Brain microvascular endothelial cell (primary cell): ENCODE results near the gene TMCC2.

Experiments used
- DNase-seq: peaks from one replicate; pipeline ENCODE4 v3.0.0-alpha.2; 2020
- H3K27ac ChIP-seq: fragments of 250-450 bp; sonication (Bioruptor Pico); 2 replicates; pipeline ENCODE4 v1.5.1; 2020; ENCODE audit warnings: mild to moderate bottlenecking, moderate library complexity
- H3K27me3 ChIP-seq: fragments of 250-450 bp; sonication (Bioruptor Pico); replicated peaks from 2 replicates; pipeline ENCODE4 v1.5.1; 2020; ENCODE audit warnings: mild to moderate bottlenecking
- H3K36me3 ChIP-seq: fragments of 250-450 bp; sonication (Bioruptor Pico); replicated peaks from 2 replicates; pipeline ENCODE4 v1.5.1; 2020; ENCODE audit warnings: mild to moderate bottlenecking
- H3K4me3 ChIP-seq: 2 replicates; pipeline ENCODE4 v1.5.1; 2011; ENCODE audit warnings: low read depth, mild to moderate bottlenecking, control low read depth, low read length, moderate library complexity
- in situ Hi-C: cut with HindIII; loops from 2 replicates; pipeline ENCODE4 v1.10.0; 2017; ENCODE audit warnings: low sequenced_read_pairs, low pct_ligation_motif_present
- TF ChIP-seq, protein P1 (sequence below): IDR thresholded peaks from 2 replicates; pipeline ENCODE4 v1.5.1; 2011; ENCODE audit warnings: low read depth, mild to moderate bottlenecking, moderate library complexity, low read length, control low read depth, inconsistent platforms; ENCODE audit errors: missing control alignments

Gene TMCC2

DNA sequence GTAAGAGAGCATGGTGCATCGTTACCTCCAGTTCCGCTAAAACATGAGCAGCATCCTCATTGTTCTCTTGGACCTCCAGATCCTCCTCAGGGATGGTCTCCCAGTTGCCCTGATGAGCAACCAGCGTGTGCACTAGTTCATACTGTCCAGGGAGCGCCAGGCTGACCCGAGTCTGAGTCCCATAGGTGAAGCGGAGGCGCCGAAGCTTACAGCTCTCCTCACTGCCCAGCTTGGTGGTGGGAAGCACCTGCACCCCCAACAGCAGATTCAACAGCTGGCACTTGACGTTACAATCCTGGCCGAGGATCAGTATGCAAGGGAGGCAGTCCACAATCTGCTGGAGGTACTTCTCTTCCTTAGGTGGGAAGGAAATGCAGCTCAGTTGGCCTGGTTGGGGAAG lies 40.3 kb upstream of the TMCC2 start:
- Histone ChIP-seq H3K36me3 (no peaks in the 10 kb centered on the region), H3K27me3 (no peaks in the 10 kb centered on the region), H3K27ac (no peak overlapping the region), H3K4me3 (no peak overlapping the region)
- TF ChIP-seq, protein P1, sequence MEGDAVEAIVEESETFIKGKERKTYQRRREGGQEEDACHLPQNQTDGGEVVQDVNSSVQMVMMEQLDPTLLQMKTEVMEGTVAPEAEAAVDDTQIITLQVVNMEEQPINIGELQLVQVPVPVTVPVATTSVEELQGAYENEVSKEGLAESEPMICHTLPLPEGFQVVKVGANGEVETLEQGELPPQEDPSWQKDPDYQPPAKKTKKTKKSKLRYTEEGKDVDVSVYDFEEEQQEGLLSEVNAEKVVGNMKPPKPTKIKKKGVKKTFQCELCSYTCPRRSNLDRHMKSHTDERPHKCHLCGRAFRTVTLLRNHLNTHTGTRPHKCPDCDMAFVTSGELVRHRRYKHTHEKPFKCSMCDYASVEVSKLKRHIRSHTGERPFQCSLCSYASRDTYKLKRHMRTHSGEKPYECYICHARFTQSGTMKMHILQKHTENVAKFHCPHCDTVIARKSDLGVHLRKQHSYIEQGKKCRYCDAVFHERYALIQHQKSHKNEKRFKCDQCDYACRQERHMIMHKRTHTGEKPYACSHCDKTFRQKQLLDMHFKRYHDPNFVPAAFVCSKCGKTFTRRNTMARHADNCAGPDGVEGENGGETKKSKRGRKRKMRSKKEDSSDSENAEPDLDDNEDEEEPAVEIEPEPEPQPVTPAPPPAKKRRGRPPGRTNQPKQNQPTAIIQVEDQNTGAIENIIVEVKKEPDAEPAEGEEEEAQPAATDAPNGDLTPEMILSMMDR: no peak
- in situ Hi-C loops: no loop called here
- DNase-seq: no peak

DNA sequence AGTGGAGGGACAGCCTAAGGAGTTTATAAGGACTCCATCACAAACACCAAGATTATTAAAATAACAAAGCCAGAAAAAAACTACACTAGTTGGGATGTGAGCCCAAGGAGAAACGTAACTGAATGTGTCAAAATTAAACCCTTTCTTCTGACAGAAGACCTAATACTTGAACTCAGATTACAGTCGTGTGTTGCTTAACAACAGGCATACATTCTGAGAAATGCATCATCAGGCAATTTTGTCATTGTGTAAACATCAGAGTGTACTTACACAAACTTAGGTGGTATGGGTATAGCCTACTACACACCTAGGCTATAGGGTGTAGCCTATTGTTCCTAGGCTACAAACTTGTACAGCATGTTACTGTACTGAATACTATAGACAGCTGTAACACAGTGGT lies 39.6 kb upstream of the TMCC2 start:
- in situ Hi-C loops: no loop called here
- TF ChIP-seq, protein P1: no peak
- DNase-seq: no peak

DNA sequence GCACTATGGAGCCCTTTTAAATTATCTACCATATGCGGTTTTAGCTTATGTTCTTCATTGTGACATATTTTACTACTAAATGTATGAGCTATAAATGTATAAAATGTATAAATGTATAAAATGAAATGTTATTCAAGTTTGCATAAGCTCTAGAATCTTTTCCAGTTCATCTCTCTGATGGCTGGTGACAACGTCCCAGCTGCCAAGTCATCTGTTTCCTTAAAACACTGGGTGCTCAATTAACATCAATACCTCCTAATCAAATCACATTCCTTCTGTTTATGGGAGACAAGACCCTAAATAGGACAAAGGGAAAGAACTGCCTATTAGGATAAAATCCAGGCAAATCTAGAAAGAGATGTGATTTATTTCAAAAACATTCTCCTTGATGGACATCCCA lies 39.1 kb upstream of the TMCC2 start:
- H3K4me3 ChIP-seq: no peak overlapping the region
- no peak for DNase-seq
- TF ChIP-seq, protein P1: no peak
- no peaks in the 10 kb centered on the region for H3K27me3 ChIP-seq
- H3K36me3 ChIP-seq: no peaks in the 10 kb centered on the region
- in situ Hi-C loops: no loop called here
- no peak overlapping the region for H3K27ac ChIP-seq

More for the DNA sequence above, 39.6 kb upstream of the TMCC2 start:
- H3K27ac ChIP-seq: no peak overlapping the region
- no peaks in the 10 kb centered on the region for H3K27me3 ChIP-seq
- no peaks in the 10 kb centered on the region for H3K36me3 ChIP-seq
- H3K4me3 ChIP-seq: no peak overlapping the region

DNA sequence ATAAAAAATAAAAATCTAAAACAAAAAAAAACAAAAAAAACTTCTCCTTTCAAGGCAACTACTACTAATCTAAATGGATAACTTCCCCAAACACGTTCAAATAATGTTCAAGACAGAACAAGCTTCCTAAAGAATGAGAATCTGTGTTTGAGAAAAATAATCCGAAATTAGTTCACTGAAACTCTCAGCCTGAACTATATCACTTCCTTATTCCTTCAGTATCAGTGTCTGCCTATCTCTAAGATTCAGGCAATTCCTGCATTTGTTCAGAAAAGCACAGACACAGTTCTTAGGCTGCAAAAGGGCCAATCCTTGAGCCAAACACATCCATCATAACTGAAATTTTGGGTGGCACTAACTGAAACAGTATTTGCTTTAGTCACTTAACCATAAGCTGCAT lies 38.6 kb upstream of the TMCC2 start:
- no peaks in the 10 kb centered on the region for H3K27me3 ChIP-seq
- in situ Hi-C loops: no loop called here
- H3K4me3 ChIP-seq: no peak overlapping the region
- no peak overlapping the region for H3K27ac ChIP-seq
- no peaks in the 10 kb centered on the region for H3K36me3 ChIP-seq
- DNase-seq: no peak
- TF ChIP-seq, protein P1: no peak

DNA sequence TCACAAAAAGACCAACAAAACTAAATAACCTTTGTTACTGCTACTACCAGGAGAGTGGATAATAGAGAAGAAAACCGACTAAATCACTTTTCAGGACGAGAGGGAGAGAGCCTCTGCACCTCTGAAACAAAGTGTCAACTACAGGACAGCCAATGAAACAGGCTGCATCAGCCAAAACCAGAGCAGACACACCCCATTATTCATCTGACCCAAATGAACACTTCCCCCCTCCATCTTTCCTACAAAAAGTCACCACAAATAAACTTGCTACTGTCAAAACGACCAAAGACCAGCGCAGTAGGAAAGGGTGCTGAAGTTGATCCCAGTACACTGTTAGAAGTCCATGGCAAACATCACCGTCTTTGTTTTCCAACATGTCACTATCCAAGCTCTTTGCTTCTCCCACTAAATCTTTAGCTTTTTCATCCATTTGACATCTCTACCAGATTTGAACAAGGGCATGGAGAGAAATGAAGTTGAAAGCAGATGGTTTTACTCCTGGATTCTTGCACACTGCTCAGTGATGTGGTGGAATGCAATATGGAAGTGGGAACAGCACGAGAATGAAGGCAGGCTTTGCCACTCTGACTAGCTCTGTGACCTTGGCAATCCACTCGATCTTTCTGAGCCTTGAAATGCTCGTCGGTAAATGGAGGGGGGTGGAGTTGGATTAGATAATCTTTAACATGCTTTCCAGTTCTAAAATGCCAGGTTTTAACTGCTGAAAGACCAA lies 36.7 kb upstream of the TMCC2 start:
- in situ Hi-C loops: no loop called here
- H3K4me3 ChIP-seq: no peak overlapping the region
- no peaks in the 10 kb centered on the region for H3K36me3 ChIP-seq
- no peak overlapping the region for H3K27ac ChIP-seq
- TF ChIP-seq, protein P1: no peak
- no peak for DNase-seq
- H3K27me3 ChIP-seq: no peaks in the 10 kb centered on the region

DNA sequence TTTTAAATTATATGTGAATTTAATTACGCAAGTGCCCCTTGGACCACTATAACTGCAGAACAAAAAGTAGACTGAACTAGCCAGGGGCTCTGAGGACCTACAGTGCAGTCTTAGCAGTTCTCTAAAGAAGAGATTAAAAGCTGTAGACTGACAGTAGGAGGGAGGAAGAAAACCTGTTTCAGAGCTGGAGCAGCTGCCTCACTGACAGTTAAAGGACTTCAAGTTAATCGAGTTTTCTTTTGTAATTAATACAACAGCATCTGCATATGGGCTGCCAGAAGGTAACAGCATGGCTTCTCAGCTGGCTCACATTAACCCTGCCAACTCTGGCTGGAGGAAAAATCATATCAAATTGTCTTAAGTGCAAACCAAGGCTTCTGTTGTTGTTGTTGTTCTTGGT lies 36.1 kb upstream of the TMCC2 start:
- no peaks in the 10 kb centered on the region for H3K27me3 ChIP-seq
- TF ChIP-seq, protein P1: no peak
- H3K27ac ChIP-seq: no peak overlapping the region
- H3K4me3 ChIP-seq: no peak overlapping the region
- DNase-seq: no peak
- in situ Hi-C loops: no loop called here
- no peaks in the 10 kb centered on the region for H3K36me3 ChIP-seq
